Measurements from ENCODE around the gene MAGEB3.
"Not testable (repeated sequence)": the region's sequence is repeated elsewhere in the genome, so short reads cannot be mapped to it uniquely, and the experiment has no call there.

MAGEB3 gene

DNA sequence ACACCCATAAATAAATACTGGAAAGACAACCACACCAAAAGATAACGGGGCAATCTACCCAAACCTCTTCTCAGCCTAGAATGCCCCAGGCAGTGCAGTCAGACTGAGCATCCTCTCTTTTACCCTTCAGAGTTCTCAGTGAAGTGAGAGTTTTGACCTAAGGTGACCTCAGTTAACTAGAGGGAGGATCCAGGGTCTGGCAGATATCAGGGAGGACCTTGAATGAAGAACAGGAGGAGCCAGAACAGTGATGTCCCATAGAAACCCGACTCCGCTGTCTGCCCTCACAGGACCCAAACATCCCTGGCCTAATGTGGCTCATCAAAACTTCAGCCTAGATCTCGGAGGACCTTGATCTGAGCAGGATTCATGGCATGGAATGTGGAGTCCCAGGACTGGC, at the start of gene MAGEB3:
Gene MAGEB3, plus strand, starts transcription at position 263 of the 400 bp plus-strand sequence. CDS start 5,268 bp downstream, outside the sequence.
- DNase-seq: no peak

- DNase-seq: no peak
Observed at GRCh38 chrX:30181353-30181752, 49.1 kb upstream of the MAGEB3 start.

- no peak for DNase-seq
Observed at GRCh38 chrX:30183554-30183953, 46.9 kb upstream of the MAGEB3 start.

GRCh38 chrX:30190426-30190825, 40.0 kb upstream of the MAGEB3 start:
- DNase-seq: no peak

DNA sequence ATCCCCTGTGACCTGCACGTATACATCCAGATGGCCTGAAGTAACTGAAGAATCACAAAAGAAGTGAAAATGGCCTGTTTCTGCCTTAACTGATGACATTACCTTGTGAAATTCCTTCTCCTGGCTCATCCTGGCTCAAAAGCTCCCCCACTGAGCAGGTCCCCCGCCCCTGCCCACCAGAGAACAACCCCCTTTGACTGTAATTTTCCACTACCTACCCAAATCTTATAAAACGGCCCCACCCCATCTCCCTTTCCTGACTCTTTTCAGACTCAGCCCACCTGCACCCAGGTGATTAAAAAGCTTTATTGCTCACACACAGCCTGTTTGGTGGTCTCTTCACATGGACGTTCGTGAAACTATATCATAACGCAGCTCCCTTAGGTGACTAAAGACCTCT, 36.5 kb upstream of the MAGEB3 start:
- not testable (repeated sequence) for DNase-seq

DNA sequence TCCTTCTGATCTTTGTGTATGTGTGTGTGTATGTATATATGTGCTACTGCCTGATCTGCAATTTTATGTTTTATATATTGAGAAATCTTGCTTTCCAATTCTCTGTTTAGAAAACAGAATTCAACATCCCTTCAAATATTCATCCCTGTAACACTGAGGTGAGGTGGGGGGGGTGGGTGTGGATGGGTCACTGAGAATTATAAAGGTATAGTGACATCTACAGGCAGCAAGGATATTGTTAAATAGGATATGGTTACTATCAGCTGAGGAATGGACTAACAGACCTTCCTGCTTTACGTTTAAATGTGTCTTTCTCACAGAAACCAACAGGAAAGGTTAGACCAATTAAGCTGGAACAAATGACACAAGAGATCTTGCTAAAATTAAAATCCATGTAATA, 34.1 kb upstream of the MAGEB3 start:
- no peak for DNase-seq

GRCh38 chrX:30212172-30212571, 18.3 kb upstream of the MAGEB3 start:
- no peak for DNase-seq

GRCh38 chrX:30215357-30215843, 15.1 kb upstream of the MAGEB3 start, which contains the start of gene MAGEB2:
Gene MAGEB2, plus strand, starts transcription at chrX:30215563. Its CDS starts 3,018 bp downstream, at chrX:30218581.
- DNase-seq: no peak

- DNase-seq: no peak
Observed at GRCh38 chrX:30217465-30217864, 13.0 kb upstream of the MAGEB3 start.

DNA sequence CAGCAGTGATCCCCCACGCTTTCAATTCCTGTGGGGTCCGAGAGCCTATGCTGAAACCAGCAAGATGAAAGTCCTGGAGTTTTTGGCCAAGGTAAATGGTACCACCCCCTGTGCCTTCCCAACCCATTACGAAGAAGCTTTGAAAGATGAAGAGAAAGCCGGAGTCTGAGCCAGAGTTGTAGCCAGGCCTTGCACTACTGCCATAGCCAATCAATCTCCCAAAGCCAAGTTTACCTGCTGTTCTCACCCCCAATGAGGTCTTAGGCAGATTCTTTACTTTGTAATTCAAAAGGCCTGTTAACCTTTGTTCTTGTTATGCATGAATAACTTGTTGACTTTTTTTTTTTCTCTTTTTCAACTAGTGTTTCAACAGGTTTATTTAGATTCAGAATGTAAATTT, 11.1 kb upstream of the MAGEB3 start:
- no peak for DNase-seq

GRCh38 chrX:30220661-30221060, 9.8 kb upstream of the MAGEB3 start:
- no peak for DNase-seq

DNA sequence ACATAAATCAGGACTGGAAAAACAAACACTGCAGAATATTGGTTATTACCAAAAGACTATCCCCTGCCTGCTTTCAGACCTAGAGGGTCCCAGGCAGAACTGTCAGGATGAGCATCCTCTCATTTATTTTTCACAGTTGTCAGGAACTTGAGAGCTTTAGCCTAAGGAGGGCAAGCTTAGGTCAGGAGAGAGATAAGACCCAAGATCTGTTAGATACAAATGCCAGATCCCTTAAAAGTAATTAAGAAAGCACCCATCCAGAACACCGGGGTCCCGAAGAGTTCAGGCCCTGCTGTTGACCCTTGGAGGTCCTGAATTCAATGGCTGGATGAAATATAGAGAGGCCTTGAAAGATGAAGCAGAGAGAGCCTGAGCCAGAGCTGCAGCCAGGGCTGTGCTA, 5.9 kb upstream of the MAGEB3 start:
- DNase-seq: no peak

DNA sequence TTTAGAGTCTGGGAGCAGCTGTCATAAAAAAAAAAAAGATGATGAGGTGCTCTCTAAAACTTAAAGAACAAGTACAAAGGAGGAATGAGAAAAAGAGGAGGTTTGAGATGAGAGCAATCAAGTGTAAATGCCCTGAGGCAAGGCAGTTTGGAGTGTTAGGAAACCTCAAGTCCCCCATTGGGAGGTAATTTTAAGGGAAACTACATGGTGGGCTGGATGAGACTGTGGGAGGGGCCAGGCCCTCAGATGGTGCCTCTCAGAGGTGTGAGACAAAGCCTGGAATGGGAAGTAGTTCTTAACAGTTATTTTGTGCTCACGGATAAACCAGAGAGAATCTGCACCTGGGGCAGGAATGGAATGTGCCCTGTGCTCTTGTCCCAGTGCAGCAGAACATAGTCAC, 1.9 kb upstream of the MAGEB3 start:
- DNase-seq: no peak

DNA sequence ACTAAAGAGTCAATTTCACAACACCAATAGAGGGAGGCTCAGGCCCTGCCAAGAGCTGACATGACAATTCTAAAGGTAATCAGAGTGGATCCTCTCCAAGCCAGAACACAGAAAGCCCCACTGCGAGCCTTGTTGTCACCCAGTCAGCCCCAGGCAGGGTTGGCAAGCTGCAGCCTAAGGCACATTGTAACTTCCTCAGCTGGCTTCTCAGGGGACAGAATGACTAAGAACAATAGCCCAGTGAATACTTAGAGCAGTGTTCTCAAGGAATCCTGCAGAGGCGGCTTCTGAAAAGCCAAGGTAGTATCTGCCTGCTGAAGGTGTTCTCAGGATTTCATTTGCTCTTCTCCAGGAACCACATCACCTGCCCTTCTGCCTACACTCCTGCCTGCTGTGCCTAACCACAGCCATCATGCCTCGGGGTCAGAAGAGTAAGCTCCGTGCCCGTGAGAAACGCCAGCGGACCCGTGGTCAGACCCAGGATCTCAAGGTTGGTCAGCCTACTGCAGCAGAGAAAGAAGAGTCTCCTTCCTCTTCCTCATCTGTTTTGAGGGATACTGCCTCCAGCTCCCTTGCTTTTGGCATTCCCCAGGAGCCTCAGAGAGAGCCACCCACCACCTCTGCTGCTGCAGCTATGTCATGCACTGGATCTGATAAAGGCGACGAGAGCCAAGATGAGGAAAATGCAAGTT, 11.4 kb downstream of the MAGEB3 start, which contains the start of gene MAGEB4:
Gene MAGEB4, plus strand, starts transcription at position 277 of the 692 bp plus-strand sequence. Its CDS starts 136 bp downstream, at position 413.
- no peak for DNase-seq

DNA sequence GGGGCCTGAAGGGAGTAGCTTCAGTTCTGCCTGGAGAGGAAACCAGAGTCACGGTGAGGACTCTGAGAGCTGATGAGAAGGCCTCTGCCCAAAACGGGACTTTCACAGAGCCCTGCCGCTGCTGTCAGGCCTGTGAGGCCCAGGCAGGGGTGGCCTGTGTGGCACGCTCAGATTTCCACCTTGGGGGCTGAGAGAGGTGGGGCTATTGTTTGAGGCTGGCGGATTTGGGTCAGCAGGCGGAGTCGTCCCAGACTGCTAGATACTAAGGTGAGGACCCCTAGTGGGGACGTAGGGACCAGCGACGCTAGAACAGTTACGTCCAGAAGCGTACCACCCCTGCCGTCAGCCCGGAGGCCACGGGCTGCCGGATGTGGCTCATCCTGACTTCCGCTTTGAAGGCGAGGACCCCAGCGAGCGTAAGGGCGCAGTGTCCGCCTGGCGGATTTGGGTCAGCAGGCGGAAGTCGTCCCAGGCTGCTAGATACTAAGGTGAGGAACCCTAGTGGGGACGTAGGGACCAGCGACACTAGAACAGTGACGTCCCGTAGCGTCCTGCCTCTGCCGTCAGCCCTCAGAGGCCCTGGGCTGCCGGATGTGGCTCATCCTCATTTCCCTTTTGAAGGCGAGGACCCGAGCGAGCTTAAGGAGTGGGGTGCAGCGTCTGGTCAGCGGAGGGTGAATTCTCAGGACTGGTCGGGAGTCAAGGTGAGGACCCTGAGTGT, 16.5 kb downstream of the MAGEB3 start, which contains the start of gene MAGEB1:
Gene MAGEB1, plus strand, starts transcription at position 378 of the 721 bp plus-strand sequence. CDS start 3,348 bp downstream, outside the sequence.
- no peak for DNase-seq

- DNase-seq: no peak
Observed at GRCh38 chrX:30248854-30249253, 18.4 kb downstream of the MAGEB3 start.

DNA sequence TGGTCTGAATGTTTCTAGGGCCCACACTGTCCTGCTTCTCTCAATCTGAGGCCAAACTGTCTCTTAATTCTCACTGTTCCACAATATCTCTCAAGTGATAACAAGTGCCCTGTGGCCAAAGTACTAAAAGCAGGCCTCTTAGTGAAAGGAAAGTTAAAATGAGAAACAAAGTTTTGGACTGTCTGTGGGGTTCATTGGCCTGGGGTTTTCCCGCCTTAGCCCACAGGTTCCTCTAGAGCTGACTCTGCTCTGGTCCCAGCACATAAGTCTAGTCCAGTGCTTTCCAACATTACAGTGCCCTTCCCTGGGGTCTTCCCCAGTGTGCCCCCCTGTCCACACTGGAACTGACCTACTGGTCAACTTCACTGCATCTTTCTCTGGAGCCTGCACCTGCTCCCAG, 22.8 kb downstream of the MAGEB3 start:
- DNase-seq: no peak

DNA sequence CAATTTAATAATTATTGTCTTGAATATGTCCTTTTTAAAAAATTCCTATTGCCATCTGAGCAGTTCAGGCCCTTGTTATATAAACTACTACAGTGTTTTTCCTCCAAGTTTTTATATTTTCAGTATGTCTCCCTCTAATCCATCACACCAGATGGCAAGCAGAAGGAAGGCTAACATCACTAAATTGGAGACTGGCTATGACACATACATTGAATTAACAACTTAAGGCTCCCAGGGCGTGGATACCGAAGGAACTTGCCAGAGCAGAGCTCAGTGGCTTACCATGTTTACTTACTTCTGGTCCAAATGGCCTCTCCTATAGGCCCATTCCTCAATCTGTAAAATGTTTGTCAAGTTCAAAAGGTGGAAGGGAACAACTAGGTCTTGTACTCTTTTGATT, 29.5 kb downstream of the MAGEB3 start:
- DNase-seq: no peak

GRCh38 chrX:30261012-30261411, 30.6 kb downstream of the MAGEB3 start:
- no peak for DNase-seq

- no peak for DNase-seq
Observed at GRCh38 chrX:30262763-30263162, 32.3 kb downstream of the MAGEB3 start.

GRCh38 chrX:30270639-30271038, 40.2 kb downstream of the MAGEB3 start:
- no peak for DNase-seq

DNA sequence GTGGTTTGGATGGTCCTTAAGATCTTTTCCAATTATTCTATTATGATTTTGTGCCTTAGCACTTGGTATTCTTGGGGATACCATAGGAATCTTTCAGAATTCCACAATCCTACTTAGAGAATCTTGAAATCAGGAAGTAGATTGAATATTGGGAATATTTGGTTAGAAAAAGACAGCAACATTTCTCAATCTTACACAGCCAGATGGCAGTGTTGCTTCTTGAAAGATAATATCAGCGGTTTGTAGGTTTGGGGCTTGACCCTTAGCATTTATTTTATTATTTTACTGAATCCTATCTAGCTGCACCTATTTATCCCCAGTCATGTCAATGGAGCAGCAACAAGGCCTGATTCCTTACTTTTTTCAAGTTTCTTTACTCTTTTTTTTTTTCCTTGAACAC, 45.0 kb downstream of the MAGEB3 start:
- DNase-seq: no peak

DNA sequence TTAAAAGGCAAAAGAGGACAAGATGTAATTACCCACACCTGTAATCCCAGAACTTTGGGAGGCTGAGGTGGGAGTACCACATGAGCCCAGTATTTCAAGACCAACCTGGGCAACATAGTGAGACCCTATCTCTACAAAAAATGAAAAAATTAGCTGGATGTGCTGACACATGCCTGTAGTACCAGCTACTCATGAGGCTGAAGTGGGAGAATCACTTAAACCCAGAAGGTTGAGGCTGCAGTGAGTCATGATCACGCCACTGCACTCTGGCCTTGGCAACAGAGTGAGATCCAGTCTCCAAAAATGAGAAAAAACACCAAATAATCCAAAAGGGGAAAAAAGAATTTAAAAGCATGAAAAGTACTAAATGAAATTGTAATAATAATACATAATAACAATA, 47.9 kb downstream of the MAGEB3 start:
- DNase-seq: no peak

DNA sequence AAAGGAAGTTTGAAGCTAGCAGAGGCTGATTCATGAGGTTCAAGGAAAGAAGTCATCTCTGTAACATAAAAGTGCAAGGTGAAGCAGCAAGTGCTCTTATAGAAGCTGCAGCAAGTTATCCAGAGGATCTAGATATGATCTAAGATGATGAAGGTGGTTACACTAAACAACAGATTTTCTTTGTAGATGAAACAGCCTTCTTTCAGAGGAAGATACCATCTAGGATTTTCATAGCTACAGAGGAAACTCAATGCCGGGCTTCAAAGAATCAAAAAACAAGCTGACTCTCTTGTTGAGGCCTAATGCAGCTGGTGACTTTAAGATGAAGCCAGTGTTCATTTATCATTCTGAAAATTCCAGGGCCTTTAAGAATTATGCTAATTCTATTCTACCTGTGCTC, 50.0 kb downstream of the MAGEB3 start:
- no peak for DNase-seq
